Skeletal muscle tissue (tissue), 4 donors: Measurements from ENCODE around the gene CMSS1. TPM values are rescaled to one million over a fixed set of nuclear protein-coding genes. Genes with fewer than 3 reads are reported as not detected.
A peak's percentile ranks its signal among the peaks of the same experiment; 100 is the strongest.

ENCODE experiments used
- H3K27ac ChIP-seq: one replicate; pipeline ENCODE4 v1.7.0; 2013; ENCODE audit warnings: mild to moderate bottlenecking, low read depth, low read length, inconsistent platforms
- H3K27me3 ChIP-seq, 3 donors: one replicate each; pipeline ENCODE4 v1.7.0; 2013; ENCODE audit warnings: low read length in 3 of 3; ENCODE audit not compliant: control insufficient read depth in 3 of 3, insufficient read depth in 3 of 3
- H3K36me3 ChIP-seq, 3 donors: one replicate each; pipeline ENCODE4 v1.7.0; 2013; ENCODE audit warnings: low read length in 3 of 3; ENCODE audit not compliant: control insufficient read depth in 3 of 3, insufficient read depth in 3 of 3
- H3K4me1 ChIP-seq, 3 donors: one replicate each; pipeline ENCODE4 v1.7.0; 2013; ENCODE audit warnings: low read length in 3 of 3, mild to moderate bottlenecking in 3 of 3; ENCODE audit not compliant: control insufficient read depth in 3 of 3, insufficient read depth in 3 of 3
- H3K4me3 ChIP-seq, 3 donors: one replicate each; pipeline ENCODE4 v1.7.0; 2013; ENCODE audit warnings: low read length in 3 of 3
- H3K9ac ChIP-seq, 3 donors: one replicate each; pipeline ENCODE4 v1.7.0; 2013; ENCODE audit warnings: low read length in 3 of 3, mild to moderate bottlenecking in 3 of 3, moderate library complexity in 2 of 3, low read depth in 1 of 3
- H3K9me3 ChIP-seq, 3 donors: one replicate each; pipeline ENCODE4 v1.7.0; 2013; ENCODE audit warnings: low read length in 3 of 3; ENCODE audit not compliant: control insufficient read depth in 3 of 3
- total RNA-seq: library from RNA; depleted of rRNA; stranded (reverse); fragments of >200 nt; gene quantifications from one replicate; pipeline ENCODE4 v1.2.3, GENCODE V29; 2014
- donor health status: Osteomylitis.

The CMSS1 gene
- total RNA-seq, 1 donor from 2014 or later, result 8.4 TPM

DNA sequence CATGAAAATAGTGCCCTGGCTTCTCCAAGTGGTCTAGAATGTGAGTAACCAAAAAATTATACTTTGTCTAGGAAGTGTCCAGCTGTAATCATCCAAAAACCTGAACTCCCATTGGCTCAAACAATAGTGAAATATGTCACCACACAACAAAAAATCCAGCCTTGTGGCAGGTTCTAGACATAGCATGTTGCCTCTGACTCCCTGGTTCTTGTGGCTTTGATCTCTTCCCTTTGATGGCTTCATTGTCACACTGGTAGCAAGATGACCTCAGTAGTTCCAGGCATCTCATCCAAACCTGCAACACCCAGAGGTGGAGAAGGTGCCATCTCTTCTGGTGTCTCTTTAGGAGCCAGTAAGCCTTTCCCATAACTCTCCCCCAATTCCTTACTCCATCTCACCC lies 74.7 kb downstream of the CMSS1 start:
- Histone ChIP-seq H3K4me1 (peaks cover 0 to 3% (median 0%) of the 10 kb centered on the region in 3 donors), H3K9me3 (no peaks in the 10 kb centered on the region), H3K27ac (no peak overlapping the region), H3K9ac (no peak overlapping the region), H3K4me3 (no peak overlapping the region), H3K36me3 (no peaks in the 10 kb centered on the region), H3K27me3 (no peaks in the 10 kb centered on the region)

- Histone ChIP-seq H3K27me3 (no peaks in the 10 kb centered on the region), H3K9ac (no peak overlapping the region), H3K36me3 (no peaks in the 10 kb centered on the region), H3K4me3 (no peak overlapping the region), H3K4me1 (peaks cover 0 to 3% (median 0%) of the 10 kb centered on the region in 3 donors), H3K27ac (peak overlapping the region; percentile 36), H3K9me3 (no peaks in the 10 kb centered on the region)
Measured at GRCh38 chr3:99895131-99895696, 77.6 kb downstream of the CMSS1 start.

GRCh38 chr3:99895703-99896441 lies 78.2 kb downstream of the CMSS1 start:
- Histone ChIP-seq H3K9ac (no peak overlapping the region), H3K4me3 (no peak overlapping the region), H3K4me1 (peaks cover 0 to 3% (median 3%) of the 10 kb centered on the region in 3 donors), H3K27ac (peak overlapping the region; percentile 36), H3K36me3 (no peaks in the 10 kb centered on the region), H3K9me3 (no peaks in the 10 kb centered on the region), H3K27me3 (no peaks in the 10 kb centered on the region)

GRCh38 chr3:99896482-99896881 lies 78.8 kb downstream of the CMSS1 start:
- H3K4me3 ChIP-seq, result no peak overlapping the region
- H3K27me3 ChIP-seq, result no peaks in the 10 kb centered on the region
- H3K4me1 ChIP-seq, result peaks cover 0 to 7% (median 3%) of the 10 kb centered on the region in 3 donors
- H3K9me3 ChIP-seq, result no peaks in the 10 kb centered on the region
- peak overlapping the region; percentile 22 for H3K27ac ChIP-seq
- no peak overlapping the region for H3K9ac ChIP-seq
- no peaks in the 10 kb centered on the region for H3K36me3 ChIP-seq

- no peaks in the 10 kb centered on the region for H3K9me3 ChIP-seq
- H3K4me3 ChIP-seq, result no peak overlapping the region
Measured at GRCh38 chr3:99899603-99900002, 81.9 kb downstream of the CMSS1 start.

GRCh38 chr3:99900248-99900647 lies 82.6 kb downstream of the CMSS1 start:
- Histone ChIP-seq H3K4me3 (no peak overlapping the region), H3K27me3 (no peaks in the 10 kb centered on the region), H3K27ac (no peak overlapping the region), H3K9ac (no peak overlapping the region), H3K4me1 (peaks cover 0 to 7% (median 7%) of the 10 kb centered on the region in 3 donors), H3K9me3 (no peaks in the 10 kb centered on the region), H3K36me3 (peaks cover 0 to 7% (median 3%) of the 10 kb centered on the region in 3 donors)

More at GRCh38 chr3:99899603-99900002, 81.9 kb downstream of the CMSS1 start:
- H3K36me3 ChIP-seq, result peaks cover 0 to 3% (median 0%) of the 10 kb centered on the region in 3 donors
- no peaks in the 10 kb centered on the region for H3K27me3 ChIP-seq
- H3K27ac ChIP-seq, result no peak overlapping the region
- peaks cover 0 to 7% (median 7%) of the 10 kb centered on the region in 3 donors for H3K4me1 ChIP-seq
- no peak overlapping the region for H3K9ac ChIP-seq

- Histone ChIP-seq H3K9ac (no peak overlapping the region), H3K27ac (peak overlapping the region; percentile 58)
Measured at GRCh38 chr3:99901200-99901926, 83.7 kb downstream of the CMSS1 start.

GRCh38 chr3:99902091-99902490 lies 84.4 kb downstream of the CMSS1 start:
- Histone ChIP-seq H3K27ac (peak overlapping the region; percentile 58), H3K9ac (no peak overlapping the region), H3K9me3 (no peaks in the 10 kb centered on the region), H3K4me3 (no peak overlapping the region), H3K36me3 (peaks cover 0 to 8% (median 3%) of the 10 kb centered on the region in 3 donors), H3K4me1 (peaks cover 0 to 7% (median 3%) of the 10 kb centered on the region in 3 donors), H3K27me3 (no peaks in the 10 kb centered on the region)

More at GRCh38 chr3:99901200-99901926, 83.7 kb downstream of the CMSS1 start:
- peaks cover 0 to 8% (median 3%) of the 10 kb centered on the region in 3 donors for H3K36me3 ChIP-seq
- no peak overlapping the region for H3K4me3 ChIP-seq
- H3K4me1 ChIP-seq, result peaks cover 0 to 7% (median 3%) of the 10 kb centered on the region in 3 donors
- no peaks in the 10 kb centered on the region for H3K9me3 ChIP-seq
- no peaks in the 10 kb centered on the region for H3K27me3 ChIP-seq

GRCh38 chr3:99903869-99904268 lies 86.2 kb downstream of the CMSS1 start:
- Histone ChIP-seq H3K36me3 (peaks cover 0 to 8% (median 3%) of the 10 kb centered on the region in 3 donors), H3K9me3 (no peaks in the 10 kb centered on the region), H3K9ac (no peak overlapping the region), H3K4me3 (no peak overlapping the region), H3K27ac (no peak overlapping the region), H3K4me1 (peaks cover 3 to 9% (median 6%) of the 10 kb centered on the region in 3 donors), H3K27me3 (no peaks in the 10 kb centered on the region)
